Suprapubic skin (tissue), 4 donors: ENCODE results near the gene FLYWCH1. TPM values are rescaled to one million over a fixed set of nuclear protein-coding genes. Genes with fewer than 3 reads are reported as not detected.

Experiments used
- DNase-seq, 2 donors: peaks; one replicate each; pipeline ENCODE4 v3.0.0-alpha.2; 2019; ENCODE audit warnings: low spot score in 2 of 2
- H3K27ac ChIP-seq: fragments of 200-600 bp; sonication (generic); one replicate; pipeline ENCODE4 v1.5.1; 2019
- H3K27me3 ChIP-seq: fragments of 200-600 bp; sonication (generic); one replicate; pipeline ENCODE4 v1.5.1; 2019
- H3K36me3 ChIP-seq: fragments of 200-600 bp; sonication (generic); one replicate; pipeline ENCODE4 v1.5.1; 2019
- H3K4me1 ChIP-seq: fragments of 200-600 bp; sonication (generic); one replicate; pipeline ENCODE4 v1.5.1; 2019
- H3K4me3 ChIP-seq: fragments of 200-600 bp; sonication (generic); one replicate; pipeline ENCODE4 v1.5.1; 2019; ENCODE audit warnings: mild to moderate bottlenecking
- H3K9me3 ChIP-seq: fragments of 200-600 bp; sonication (generic); one replicate; pipeline ENCODE4 v1.5.1; 2019
- CTCF ChIP-seq, 2 donors: fragments of 200-600 bp in 1 of 2; fragments of 450-650 bp in 1 of 2; sonication (generic) in 1 of 2; IDR thresholded peaks; one replicate each; pipeline ENCODE4 v1.5.1; 2016 to 2019; ENCODE audit warnings: antibody characterized with exemption in 2 of 2, mild to moderate bottlenecking in 1 of 2, moderate library complexity in 1 of 2
- EP300 ChIP-seq: sonication (generic); formaldehyde crosslinking; IDR thresholded peaks from one replicate; pipeline ENCODE4 v1.6.1; 2017; ENCODE audit warnings: antibody characterized with exemption
- POLR2A ChIP-seq, 2 donors: fragments of 450-650 bp; IDR thresholded peaks; one replicate each; pipeline ENCODE4 v1.6.1; 2017; ENCODE audit warnings: antibody characterized with exemption in 2 of 2, mild to moderate bottlenecking in 2 of 2, moderate library complexity in 2 of 2
- POLR2AphosphoS5 ChIP-seq, 3 donors: sonication (generic); formaldehyde crosslinking; IDR thresholded peaks; one replicate each; pipeline ENCODE4 v1.6.1; 2017; ENCODE audit warnings: antibody characterized with exemption in 3 of 3
- WGBS: methylation state at CpG from one replicate; pipeline ENCODE4 v1.1.5; 2018; 5-methylcytosine and 5-hydroxymethylcytosine counted together
- total RNA-seq, 4 donors: library from RNA; depleted of rRNA; stranded (reverse); fragments of >200 nt; gene quantifications; one replicate each; pipeline ENCODE4 v1.1.0, GENCODE V29; 2016

FLYWCH1 gene
- total RNA-seq, 4 donors from 2014 or later: 32.7 to 81.8 (median 52.1) TPM

- no peak for DNase-seq
- H3K4me1 ChIP-seq: peaks cover 16% of the 10 kb centered on the region
- TF ChIP-seq POLR2A (IDR thresholded peaks at IDR 0.05) (no peak), EP300 (no peak), CTCF (IDR thresholded peaks at IDR 0.05) (no peak), POLR2AphosphoS5 (IDR thresholded peaks at IDR 0.05) (no peak)
- 7% methylated on average over 38 of the region's 52 CpGs for WGBS
- no peaks in the 10 kb centered on the region for H3K9me3 ChIP-seq
- H3K36me3 ChIP-seq: no peaks in the 10 kb centered on the region
- H3K4me3 ChIP-seq: peak overlapping the region; percentile 86
- H3K27ac ChIP-seq: peak overlapping the region; percentile 95
- H3K27me3 ChIP-seq: no peaks in the 10 kb centered on the region
These were observed 29.7 kb upstream of the FLYWCH1 start for GRCh38 chr16:2881783-2882649.

- Histone ChIP-seq H3K9me3 (no peaks in the 10 kb centered on the region), H3K27me3 (no peaks in the 10 kb centered on the region), H3K27ac (peak within 1 kb of the TSS; percentile 95), H3K4me3 (peak within 1 kb of the TSS; percentile 86), H3K36me3 (no peaks in the 10 kb centered on the region), H3K4me1 (peaks cover 16% of the 10 kb centered on the region)
- TF ChIP-seq EP300: no peak
- peak in 2 of 3 donors; percentile 6 to 75 for TF ChIP-seq POLR2AphosphoS5 (IDR thresholded peaks at IDR 0.05)
- peak in 1 of 2 donors; percentile 11 for TF ChIP-seq POLR2A (IDR thresholded peaks at IDR 0.05)
- peak in 1 of 2 donors; percentile 6 for TF ChIP-seq CTCF (IDR thresholded peaks at IDR 0.05)
- DNase-seq: peak; percentile 99 to 100
- 0% methylated on average over 17 of the region's 73 CpGs for WGBS
These were observed 28.9 kb upstream of the FLYWCH1 start, which contains the start of gene FLYWCH2 for GRCh38 chr16:2882650-2883457. Gene FLYWCH2, plus strand, starts transcription at chr16:2883215. Its CDS starts 13,235 bp downstream, at chr16:2896450.

GRCh38 chr16:2883458-2883908, 28.2 kb upstream of the FLYWCH1 start:
- peak overlapping the region; percentile 95 for H3K27ac ChIP-seq
- WGBS: 0% methylated on average over 4 of the region's 31 CpGs
- H3K9me3 ChIP-seq: no peaks in the 10 kb centered on the region
- TF ChIP-seq POLR2AphosphoS5 (IDR thresholded peaks at IDR 0.05): no peak
- TF ChIP-seq EP300: no peak
- TF ChIP-seq CTCF (IDR thresholded peaks at IDR 0.05): no peak
- TF ChIP-seq POLR2A (IDR thresholded peaks at IDR 0.05): no peak
- no peaks in the 10 kb centered on the region for H3K36me3 ChIP-seq
- peaks cover 16% of the 10 kb centered on the region for H3K4me1 ChIP-seq
- no peak for DNase-seq
- peak overlapping the region; percentile 86 for H3K4me3 ChIP-seq
- H3K27me3 ChIP-seq: no peaks in the 10 kb centered on the region

GRCh38 chr16:2884041-2884451, 27.7 kb upstream of the FLYWCH1 start:
- H3K27ac ChIP-seq: no peak overlapping the region
- no peak for DNase-seq
- H3K27me3 ChIP-seq: no peaks in the 10 kb centered on the region
- H3K4me3 ChIP-seq: peak overlapping the region; percentile 86
- peaks cover 16% of the 10 kb centered on the region for H3K4me1 ChIP-seq
- no peaks in the 10 kb centered on the region for H3K36me3 ChIP-seq
- WGBS: 66% methylated on average over 18 of the region's 18 CpGs
- H3K9me3 ChIP-seq: no peaks in the 10 kb centered on the region
- TF ChIP-seq CTCF (IDR thresholded peaks at IDR 0.05) (no peak), POLR2A (IDR thresholded peaks at IDR 0.05) (no peak), EP300 (no peak), POLR2AphosphoS5 (IDR thresholded peaks at IDR 0.05) (no peak)

GRCh38 chr16:2894231-2894630, 17.5 kb upstream of the FLYWCH1 start:
- Histone ChIP-seq H3K27ac (no peak overlapping the region), H3K27me3 (no peaks in the 10 kb centered on the region), H3K4me1 (no peaks in the 10 kb centered on the region), H3K36me3 (peaks cover 30% of the 10 kb centered on the region), H3K4me3 (no peak overlapping the region), H3K9me3 (no peaks in the 10 kb centered on the region)
- TF ChIP-seq POLR2A (IDR thresholded peaks at IDR 0.05): no peak
- no peak for TF ChIP-seq POLR2AphosphoS5 (IDR thresholded peaks at IDR 0.05)
- no peak for TF ChIP-seq CTCF (IDR thresholded peaks at IDR 0.05)
- no peak for TF ChIP-seq EP300
- no peak for DNase-seq
- 93% methylated on average over 30 of the region's 31 CpGs for WGBS
